HL-60/S4 treated with retinoic acid at 250 ng/mL for 4 days and 3 days (cell line): Measurements from ENCODE around the gene NAP1L5.

Experiments
- in situ Hi-C: fragments of 300-500 bp; cut with MboI; formaldehyde crosslinking; loops from 2 replicates; pipeline ENCODE4 v1.7.0; 2022; ENCODE audit warnings: low sequenced_read_pairs

Gene NAP1L5

DNA sequence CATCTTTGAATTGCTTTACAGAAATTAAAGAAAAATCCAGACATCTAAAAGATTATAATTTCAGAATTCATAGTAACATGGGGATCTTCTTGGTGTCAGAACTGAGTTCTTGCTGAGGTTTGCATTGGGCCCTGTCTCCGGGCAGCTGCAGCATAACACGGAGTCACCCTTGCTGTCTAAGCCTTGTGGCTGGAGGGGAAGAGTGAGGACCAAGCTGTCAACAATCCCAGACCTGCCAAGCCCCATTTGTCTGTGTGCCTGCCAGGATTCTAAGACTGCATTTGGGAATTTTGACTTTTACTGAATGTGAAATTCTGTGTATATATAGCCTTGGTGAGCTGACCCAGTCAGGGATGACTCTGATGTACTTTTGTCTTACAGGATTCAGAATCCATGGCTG is 25.2 kb upstream of the NAP1L5 start:
- in situ Hi-C loops, result no loop called here

DNA sequence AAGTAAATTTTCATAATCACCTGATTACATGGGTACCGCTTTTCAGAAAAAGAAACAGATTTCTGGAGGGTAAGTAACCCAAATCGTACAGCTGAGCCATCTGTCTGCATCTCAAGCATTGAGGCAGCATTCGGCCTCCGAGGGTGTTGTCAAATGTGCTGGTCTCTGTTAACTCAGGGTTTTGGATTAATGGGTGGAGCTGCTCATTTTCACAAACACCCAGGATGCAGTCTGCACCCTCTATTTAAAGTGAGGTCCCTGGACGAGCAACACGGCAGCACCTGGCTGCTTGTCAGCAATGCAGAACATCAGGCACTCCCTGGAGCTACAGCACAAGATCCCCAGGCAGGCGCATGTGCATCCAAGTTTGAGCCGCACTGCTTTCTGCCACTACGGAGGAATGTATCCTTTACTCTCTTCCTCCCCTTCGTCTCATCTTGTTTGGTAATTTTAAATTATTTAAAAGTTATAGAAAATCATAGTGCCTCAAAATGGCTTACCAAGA is 24.7 kb upstream of the NAP1L5 start:
- in situ Hi-C loops, result no loop called here

DNA sequence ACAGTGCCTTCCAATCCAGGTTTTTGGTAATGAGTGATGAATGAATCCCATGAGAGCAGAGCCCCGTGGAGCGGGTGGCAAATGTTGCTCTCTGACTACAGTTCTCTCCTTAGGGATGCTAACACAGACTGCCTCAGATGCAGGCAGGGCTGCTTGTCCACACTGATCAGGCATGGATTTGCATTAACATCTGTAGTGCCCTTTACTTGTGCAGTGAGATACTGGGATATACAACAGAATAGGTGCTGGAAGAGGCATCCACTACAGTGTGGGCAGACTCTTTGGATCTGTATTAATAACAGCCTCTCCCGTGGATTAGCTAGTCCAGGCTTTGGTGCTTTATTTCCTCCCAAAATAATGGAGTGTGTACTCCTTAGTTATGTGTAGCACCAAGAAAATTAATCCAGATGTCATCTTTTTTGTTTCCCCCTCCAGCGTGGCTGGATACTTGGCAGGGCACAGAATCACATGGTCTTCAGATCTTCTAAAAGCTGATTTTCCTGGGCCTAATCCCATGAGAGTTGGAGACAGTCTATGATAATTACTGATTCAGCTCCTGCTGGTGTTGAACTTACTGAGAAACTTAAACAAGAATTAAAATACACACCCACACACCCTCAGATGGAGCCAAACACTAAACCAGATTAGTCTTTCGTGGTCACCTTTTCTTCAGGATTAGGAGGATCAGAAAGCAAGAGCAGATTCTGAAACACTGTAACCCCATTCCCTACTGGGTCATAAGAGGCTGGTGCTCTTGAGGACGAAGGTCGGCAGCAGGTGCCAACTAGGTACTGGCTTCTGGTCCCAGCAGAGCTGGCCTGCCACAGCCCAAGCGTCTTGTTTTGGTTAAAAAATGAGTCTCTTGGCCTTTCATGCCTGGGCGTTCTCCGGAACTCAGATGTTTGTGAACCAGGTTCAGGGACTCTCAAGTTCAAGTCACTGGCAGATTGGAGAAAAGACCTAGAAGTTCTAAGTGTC is 23.1 kb upstream of the NAP1L5 start:
- in situ Hi-C loops, result no loop called here

DNA sequence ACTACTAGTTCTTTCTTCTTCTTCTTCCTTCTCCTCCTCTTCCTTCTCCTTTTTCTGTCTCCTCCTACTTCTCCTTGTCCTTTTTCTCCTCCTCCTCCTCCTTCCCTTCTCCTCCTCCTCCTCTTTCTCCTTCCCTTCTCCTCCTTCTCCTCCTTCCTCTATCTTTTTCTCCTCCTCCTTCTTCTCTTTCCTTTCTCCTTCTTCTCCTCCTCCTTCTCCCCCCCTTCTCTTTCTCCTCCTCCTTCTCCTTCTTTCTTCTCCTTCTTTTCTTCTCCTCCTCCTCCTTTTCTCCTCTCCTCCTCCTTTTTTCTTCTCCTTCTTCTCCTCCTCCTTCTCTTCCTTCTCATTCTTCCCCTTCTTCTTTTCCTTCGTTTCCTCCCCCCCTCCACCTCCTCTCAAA is 21.8 kb upstream of the NAP1L5 start:
- in situ Hi-C loops, result no loop called here

DNA sequence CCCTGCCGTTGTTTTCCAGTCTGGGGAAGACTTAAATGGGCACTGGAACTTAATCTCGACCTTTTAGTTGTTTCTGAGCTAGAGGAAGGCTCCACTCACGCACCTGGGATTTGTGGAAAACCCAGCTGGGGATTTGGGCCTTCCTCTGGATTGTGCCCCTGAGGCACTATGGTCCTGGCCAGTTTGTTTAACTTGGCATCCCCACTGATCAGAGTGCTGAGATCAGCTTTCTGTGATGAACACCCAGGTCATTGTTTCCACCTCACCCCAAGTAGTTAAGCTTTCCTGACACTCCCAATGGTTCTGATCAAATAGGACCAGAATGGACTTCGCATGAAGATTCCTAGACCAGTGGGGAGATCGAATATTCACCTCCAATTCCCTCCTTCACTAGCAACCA is 20.5 kb upstream of the NAP1L5 start:
- in situ Hi-C loops, result no loop called here

DNA sequence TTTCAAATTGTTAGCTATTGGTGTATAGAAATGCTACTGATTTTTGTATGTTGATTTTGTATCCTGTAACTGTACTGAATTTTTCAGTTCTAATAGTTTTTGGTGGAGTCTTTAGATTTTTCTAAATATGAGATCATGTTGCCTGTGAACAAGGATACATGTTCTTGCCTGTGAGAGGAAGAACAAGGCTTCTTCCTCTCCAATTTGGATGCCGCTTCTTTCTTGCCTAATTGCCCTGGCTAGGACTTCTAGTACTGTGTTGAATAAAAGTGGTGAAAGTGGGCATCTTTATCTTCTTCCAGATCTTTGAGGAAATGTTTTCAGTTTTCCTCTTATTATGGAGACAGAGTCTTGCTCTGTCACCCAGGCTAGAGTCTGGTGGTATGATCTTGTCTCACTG is 16.2 kb upstream of the NAP1L5 start:
- in situ Hi-C loops, result no loop called here

DNA sequence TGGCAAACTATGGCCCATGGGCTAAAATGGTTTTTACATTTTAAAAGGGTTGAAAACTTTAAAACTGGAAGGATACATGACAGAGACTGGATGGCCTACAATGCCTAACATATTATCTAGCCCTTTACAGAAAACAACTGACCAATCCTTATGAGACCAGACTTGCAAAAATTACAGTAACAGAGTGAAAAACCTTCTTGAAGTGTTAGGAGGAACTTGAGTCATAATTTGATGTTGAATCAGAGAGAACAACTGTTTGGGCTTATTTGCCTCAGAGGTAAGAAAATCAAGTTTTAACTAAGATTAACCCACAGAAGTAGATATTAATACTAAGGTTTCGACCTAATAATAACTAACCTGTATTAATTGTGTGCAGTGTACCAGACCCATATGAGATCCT is 12.4 kb upstream of the NAP1L5 start:
- in situ Hi-C loops, result no loop called here

DNA sequence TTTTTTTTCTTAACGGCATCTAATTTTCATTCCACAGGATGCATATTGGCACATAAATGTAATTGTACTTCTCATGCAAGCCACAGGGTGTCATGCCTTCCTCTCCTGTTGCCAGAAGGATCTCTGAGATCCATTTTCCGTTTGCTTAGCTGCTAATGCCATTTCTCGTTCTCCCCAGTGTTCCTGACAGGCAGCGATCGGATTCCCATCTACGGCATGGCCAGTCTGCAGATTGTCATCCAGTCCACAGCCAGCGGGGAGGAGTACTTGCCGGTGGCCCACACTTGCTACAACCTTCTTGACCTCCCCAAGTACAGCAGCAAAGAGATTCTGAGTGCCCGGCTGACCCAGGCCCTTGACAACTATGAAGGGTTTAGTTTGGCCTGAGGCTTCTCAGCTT is 8.9 kb upstream of the NAP1L5 start:
- in situ Hi-C loops, result no loop called here

DNA sequence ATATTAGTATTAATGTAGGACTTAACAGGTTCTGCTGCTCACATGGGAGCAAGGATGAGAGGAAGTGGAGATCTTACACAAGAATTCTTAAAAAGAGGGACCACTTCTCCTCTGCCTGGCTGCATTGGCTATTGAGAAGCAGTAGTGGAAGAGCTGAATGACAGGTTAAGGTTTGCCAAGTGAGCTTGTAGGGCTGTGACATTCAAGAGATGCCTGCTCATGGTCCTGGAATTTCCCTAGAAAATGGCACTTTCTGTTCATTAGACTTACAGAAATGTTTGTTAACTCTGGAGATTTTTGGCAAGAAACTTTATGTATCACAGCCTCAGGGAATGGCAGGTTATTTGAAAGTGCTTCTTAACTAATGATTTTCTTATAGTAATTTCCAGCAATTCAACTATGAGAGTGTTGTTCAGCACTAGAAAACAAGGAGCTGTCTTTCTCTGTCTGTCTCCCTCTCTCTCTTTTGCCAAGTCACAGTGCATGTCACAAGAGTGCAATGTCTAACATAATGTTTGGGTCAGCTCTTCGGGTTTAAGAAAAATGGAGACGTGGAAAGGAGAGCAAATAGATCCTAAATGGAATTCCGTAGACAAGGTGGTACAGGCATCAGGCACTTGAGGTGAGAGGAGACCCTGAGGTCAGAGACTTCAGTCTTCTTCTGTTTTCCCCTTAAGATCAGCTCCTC is 8.3 kb upstream of the NAP1L5 start:
- in situ Hi-C loops, result no loop called here

DNA sequence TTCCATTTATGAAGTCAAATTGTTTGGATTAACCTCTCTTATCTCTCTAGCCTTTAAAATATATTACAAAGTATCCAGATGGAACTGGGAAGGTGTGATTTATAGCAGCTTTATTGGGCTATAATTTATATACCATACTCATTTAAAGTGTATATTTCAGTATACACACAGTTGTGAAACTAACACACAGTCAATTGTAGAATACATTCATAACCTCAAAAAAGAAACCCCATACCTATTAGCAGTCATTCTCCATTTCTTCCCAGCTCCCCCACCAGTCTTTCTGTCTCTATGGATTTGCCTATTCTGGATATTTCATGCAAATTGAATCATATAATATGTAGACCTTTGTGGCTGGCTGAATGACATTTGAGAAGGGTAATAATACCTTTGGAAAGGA is 7.6 kb upstream of the NAP1L5 start:
- in situ Hi-C loops, result no loop called here

DNA sequence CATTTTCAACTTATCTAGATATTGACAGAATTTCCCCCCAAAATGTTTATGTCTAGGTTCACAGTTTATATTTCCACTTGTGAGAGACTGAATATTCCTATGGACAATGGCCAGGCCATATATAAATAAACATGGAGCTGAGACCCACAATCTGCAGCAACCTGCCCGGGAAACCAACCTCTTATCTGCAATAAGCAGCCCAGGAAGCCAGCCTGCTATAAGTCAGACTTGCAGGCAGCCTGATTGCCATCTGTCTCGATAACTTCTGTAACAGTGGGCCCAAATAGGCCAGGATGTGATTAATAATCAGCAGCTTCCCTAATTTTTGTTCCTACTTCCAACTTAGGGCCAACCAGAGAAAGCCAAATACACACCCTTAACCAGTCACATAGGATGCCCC is 5.2 kb upstream of the NAP1L5 start:
- in situ Hi-C loops, result no loop called here

DNA sequence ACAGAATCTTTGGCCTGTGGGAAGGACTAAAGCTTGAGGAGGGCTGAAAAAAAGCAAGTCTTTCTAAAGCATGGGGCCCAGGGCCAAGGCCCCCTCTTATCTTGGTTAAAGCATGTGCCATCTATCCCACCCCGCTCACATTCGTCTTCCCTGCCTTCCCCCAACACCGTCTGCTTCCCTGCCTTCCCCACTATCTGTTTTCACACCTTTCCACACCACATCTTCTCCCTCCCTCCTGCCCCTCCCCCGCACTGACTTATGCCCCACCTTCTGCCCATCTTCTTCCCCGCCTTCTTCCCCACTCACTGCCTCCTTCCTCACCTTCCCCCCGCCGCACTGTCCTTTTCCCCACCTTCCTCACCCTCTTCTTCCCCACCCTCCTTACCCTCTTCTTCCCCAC is 890 bp upstream of the NAP1L5 start:
- in situ Hi-C loops, result no loop called here

DNA sequence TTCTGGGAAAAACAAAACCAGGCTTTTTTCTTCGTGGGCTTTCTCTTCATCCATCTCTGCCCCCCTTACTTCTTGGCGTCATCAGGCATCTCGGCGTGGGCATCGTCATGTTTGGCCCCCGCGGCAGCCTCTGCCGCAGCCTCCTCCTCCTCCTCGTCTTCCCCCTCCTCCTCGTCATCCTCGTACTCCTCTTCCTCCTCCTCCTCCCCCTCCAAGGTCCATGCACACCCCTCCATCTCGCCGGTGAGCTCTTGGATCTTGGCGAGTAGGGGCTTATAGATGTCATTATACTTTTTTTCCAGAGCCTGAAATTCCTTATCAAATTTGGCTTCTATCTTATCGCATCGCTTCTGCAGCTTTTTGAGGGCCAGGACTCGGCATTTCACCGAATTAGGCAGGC is 488 bp downstream of the NAP1L5 start:
- in situ Hi-C loops, result no loop called here

DNA sequence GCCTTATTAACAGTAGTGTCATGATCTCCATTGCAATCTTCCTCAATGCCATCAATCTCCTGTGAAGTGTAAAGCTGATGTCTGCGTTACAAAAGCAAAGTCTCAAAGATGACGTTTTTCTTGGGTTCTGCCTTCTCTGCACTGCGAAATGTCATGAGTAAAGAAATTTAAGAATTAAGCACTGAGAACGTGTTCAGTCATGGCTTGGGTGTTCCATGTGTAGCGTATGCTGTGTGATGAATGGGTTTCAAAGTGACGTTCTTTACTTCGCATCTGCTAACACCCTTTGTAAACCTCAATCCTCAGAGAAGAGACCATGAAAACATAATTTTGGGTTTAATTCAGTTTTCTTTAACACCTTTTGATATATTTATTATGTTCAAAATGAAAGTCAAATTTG is 999 bp downstream of the NAP1L5 start:
- in situ Hi-C loops, result no loop called here

DNA sequence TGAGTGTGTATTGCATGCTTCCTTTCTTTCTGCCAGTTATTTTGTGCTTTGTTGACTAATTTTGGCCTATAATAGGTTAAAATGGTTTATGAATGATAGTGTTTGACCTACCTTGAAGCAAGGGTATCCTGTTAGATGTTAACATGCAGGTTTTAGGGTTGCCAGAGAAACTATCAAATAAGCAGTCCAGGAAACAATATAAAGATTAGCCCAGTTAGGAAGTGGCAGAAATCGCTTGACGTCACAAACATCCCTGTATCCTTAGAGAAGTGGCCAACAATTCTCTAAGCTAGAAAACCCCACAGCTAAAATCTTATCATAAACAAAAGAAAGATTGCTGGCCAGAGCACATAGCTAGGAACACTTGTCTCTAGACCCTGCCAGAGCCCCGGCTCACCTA is 3.8 kb downstream of the NAP1L5 start:
- in situ Hi-C loops, result no loop called here

DNA sequence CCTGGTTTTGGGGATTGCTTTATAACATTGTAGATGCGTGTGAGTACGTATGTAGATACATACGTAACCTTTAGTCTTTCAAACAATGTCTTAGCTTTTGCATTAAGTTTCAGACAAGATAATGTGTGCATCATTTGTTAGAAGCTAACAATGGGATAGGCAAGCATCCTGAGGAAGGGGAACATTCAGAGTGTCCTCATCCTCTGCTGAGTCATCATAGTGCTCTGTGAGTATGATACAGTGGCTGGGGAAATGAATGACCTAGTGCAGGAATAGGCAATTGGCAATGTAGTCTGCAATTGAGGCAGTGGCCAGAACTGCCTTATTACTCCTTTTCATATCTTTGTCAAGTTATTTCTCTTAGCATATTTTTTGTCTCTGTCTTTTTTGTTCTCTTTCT is 7.3 kb downstream of the NAP1L5 start:
- in situ Hi-C loops, result no loop called here

DNA sequence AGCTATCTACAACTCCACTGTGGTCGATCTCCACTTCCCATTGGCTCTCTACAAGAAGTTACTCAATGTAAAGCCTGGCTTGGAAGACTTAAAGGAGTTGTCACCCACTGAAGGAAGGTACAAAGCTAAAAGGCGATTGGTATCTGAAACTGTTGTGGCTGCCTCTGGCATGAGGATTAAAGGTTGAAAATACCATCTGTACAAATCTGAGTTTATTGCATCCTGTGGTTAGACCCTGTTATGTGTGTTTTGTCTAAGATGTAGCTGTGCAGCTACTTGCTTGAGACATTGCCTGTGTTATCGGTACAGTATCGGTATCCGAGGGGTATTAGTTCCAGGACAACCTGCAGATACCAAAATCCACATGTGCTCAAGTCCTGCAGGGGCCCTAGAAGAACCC is 16.4 kb downstream of the NAP1L5 start:
- in situ Hi-C loops, result no loop called here

DNA sequence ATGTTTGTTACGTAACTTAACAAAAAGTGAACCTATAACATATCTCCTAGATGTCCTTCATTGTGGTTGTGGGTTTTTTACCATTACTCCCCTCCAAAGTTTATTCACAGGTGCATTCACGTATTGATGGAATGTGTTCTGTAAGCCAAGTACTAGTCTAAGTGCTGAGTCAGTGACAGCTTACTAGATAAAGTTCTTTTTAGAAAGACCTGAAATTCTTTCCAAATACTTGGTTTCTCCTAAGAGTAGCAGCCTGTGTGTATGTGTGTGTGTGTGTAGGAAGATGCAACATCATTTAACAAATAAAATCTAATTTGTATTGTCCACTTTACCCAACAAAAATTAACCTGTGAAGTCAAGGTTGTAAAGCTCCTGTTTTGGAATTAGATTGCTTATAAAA is 22.1 kb downstream of the NAP1L5 start:
- in situ Hi-C loops, result no loop called here

DNA sequence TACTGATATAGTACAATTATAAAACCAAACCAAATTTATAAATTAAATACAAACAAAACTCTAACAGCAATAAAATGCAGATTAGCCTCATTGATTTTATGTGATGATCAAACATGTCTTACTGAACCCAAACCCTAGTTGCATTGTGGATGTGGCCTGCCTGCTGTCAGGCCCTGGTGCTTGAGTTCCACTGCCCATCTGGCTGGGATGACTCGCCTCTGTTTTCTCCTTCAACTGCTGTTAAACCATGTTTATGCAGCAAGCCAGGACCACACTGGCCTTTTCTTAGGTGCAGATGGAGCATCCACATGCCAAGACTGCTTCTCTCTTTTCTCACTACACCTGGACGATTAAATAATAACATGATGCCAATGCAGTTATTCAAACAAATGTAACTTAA is 22.6 kb downstream of the NAP1L5 start:
- in situ Hi-C loops, result no loop called here

DNA sequence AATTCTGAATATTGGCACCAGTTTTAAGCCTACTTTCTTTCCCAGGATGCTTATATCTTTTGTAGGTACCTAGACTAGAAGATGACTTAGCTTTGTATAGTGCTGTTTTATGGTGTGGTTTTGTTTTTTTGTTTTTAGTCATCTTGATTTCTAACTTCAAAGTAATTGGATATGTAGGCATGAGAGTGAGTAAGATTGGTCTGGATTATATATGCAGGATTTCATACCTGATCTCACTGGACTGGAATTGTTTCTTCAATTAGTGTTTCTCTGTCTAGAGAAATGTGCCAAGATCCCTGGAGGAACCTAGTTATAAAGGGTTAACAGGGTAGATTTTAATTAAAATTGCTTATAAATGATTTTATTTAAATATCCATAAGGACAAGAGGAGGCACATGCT is 23.1 kb downstream of the NAP1L5 start:
- in situ Hi-C loops, result no loop called here

DNA sequence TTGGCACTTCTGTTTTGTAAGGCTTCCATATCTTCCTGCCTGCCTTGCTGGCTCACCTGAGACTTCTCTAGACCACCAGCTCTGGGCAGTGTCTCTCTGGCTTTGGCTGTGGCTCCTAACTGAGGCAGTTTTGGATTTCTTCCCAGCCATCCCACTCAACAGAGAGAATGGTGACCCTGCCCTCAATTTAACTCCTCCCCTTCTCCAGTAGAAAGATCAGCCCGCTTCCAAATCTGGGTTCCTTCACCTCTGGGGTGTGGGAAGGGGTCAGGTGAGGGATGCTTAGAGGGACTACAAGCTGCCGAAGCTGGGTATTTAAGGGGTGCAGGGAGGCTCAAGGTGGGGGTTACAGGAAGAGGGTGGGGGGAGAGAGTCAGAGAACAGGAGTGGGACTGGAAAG is 23.7 kb downstream of the NAP1L5 start:
- in situ Hi-C loops, result no loop called here

DNA sequence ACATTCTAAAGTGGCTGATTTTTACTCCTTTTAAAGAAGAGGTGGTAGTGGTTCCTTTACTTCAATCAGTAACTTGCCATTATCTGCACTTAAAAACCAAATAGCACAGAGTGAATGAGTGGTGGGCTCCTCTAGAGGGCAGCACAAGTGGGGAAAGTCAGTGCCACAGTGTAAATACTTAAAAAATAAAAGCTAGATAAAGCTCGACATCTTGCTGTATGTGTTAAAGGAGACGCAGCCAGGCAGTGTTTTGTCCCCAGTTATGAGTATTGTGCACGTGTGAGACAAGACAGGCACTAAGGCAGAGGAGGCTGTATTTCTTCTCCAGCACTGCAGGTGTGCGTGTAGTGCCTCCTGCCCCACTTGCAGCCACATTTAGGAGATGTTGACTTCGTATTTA is 24.6 kb downstream of the NAP1L5 start:
- in situ Hi-C loops, result no loop called here
